Neural cell (in vitro differentiated cells): ENCODE results near the gene ACOT7. TPM values are rescaled to one million over a fixed set of nuclear protein-coding genes. Genes with fewer than 3 reads are reported as not detected.

Experiments
- H2AFZ ChIP-seq: fragments of 200-600, 300-800 bp; sonication (generic), shearing (Covaris generic); 2 replicates; pipeline ENCODE4 v1.6.0; 2014; ENCODE audit warnings: low read depth, mild to moderate bottlenecking, antibody characterized with exemption, low read length, moderate library complexity
- H3F3A ChIP-seq: fragments of 200-600 bp; shearing (Covaris generic); 2 replicates; pipeline ENCODE4 v1.6.1; 2016; ENCODE audit warnings: mild to moderate bottlenecking, moderate library complexity, mixed read lengths, antibody characterized with exemption, low read length; ENCODE audit not compliant: insufficient read depth, poor library complexity, severe bottlenecking
- H3K27ac ChIP-seq: fragments of 200-600, 300-800 bp; sonication (generic), shearing (Covaris generic); 2 replicates; pipeline ENCODE4 v1.5.1; 2014; ENCODE audit warnings: mild to moderate bottlenecking, low read length, moderate library complexity
- H3K27me3 ChIP-seq: fragments of 300-800, 200-600 bp; sonication (generic), shearing (Covaris generic); 2 replicates; pipeline ENCODE4 v1.6.0; 2014; ENCODE audit warnings: mild to moderate bottlenecking, low read depth, low read length, moderate library complexity; ENCODE audit not compliant: insufficient read depth
- H3K36me3 ChIP-seq: fragments of 300-800, 200-600 bp; sonication (generic), shearing (Covaris generic); 2 replicates; pipeline ENCODE4 v1.5.1; 2014; ENCODE audit warnings: mild to moderate bottlenecking, antibody characterized with exemption, low read length, moderate library complexity; ENCODE audit not compliant: insufficient read depth
- H3K4me2 ChIP-seq: fragments of 300-800, 200-600 bp; sonication (generic), shearing (Covaris generic); 2 replicates; pipeline ENCODE4 v1.6.0; 2014; ENCODE audit warnings: mild to moderate bottlenecking, low read length
- H3K4me3 ChIP-seq: fragments of 300-800, 200-600 bp; sonication (generic), shearing (Covaris generic); 2 replicates; pipeline ENCODE4 v1.5.1; 2014; ENCODE audit warnings: mild to moderate bottlenecking, low read length, moderate library complexity
- H3K79me2 ChIP-seq: fragments of 200-600 bp; shearing (Covaris generic); replicated peaks from 2 replicates; pipeline ENCODE4 v1.6.0; 2014; ENCODE audit warnings: mild to moderate bottlenecking, low read length, moderate library complexity; ENCODE audit not compliant: insufficient read depth
- H3K9ac ChIP-seq: fragments of 300-800, 200-600 bp; sonication (generic), shearing (Covaris generic); 2 replicates; pipeline ENCODE4 v1.6.1; 2016; ENCODE audit warnings: mild to moderate bottlenecking, low read length, mixed read lengths
- H3K9me2 ChIP-seq: fragments of 200-600 bp; shearing (Covaris generic); 2 replicates; pipeline ENCODE4 v1.6.1; 2016; ENCODE audit warnings: mild to moderate bottlenecking, low read length, mixed read lengths; ENCODE audit not compliant: insufficient read depth
- H3K9me3 ChIP-seq: fragments of 200-600, 300-800 bp; sonication (generic), shearing (Covaris generic); 2 replicates; pipeline ENCODE4 v1.6.1; 2016; ENCODE audit warnings: mild to moderate bottlenecking, mixed run types, low read length, moderate library complexity, mixed read lengths
- H4K20me1 ChIP-seq: fragments of 200-600 bp; shearing (Covaris generic); 2 replicates; pipeline ENCODE4 v1.6.1; 2016; ENCODE audit warnings: mild to moderate bottlenecking, mixed run types; ENCODE audit not compliant: insufficient read depth
- EP300 ChIP-seq: fragments of 450-650 bp; conservative IDR thresholded peaks from 2 replicates; pipeline ENCODE4 v1.6.1; 2014; ENCODE audit warnings: antibody characterized with exemption, mild to moderate bottlenecking, moderate library complexity; ENCODE audit not compliant: poor library complexity, severe bottlenecking
- EZH2 ChIP-seq: fragments of 200-600, 300-800 bp; shearing (Covaris generic), sonication (generic); IDR thresholded peaks from 2 replicates; pipeline ENCODE4 v1.6.1; 2014; ENCODE audit warnings: antibody characterized with exemption, low read length, borderline replicate concordance, mild to moderate bottlenecking; ENCODE audit not compliant: insufficient read depth, poor library complexity, severe bottlenecking
- MXI1 ChIP-seq: fragments of 450-650 bp; conservative IDR thresholded peaks from 2 replicates; pipeline ENCODE4 v1.6.1; 2014; ENCODE audit warnings: antibody characterized with exemption, mild to moderate bottlenecking; ENCODE audit not compliant: poor library complexity, severe bottlenecking
- POLR2AphosphoS5 ChIP-seq: IDR thresholded peaks from 2 replicates; pipeline ENCODE4 v1.6.1; 2012
- RAD21 ChIP-seq: fragments of 450-650 bp; conservative IDR thresholded peaks from 2 replicates; pipeline ENCODE4 v1.6.1; 2014; ENCODE audit warnings: antibody characterized with exemption, mild to moderate bottlenecking, moderate library complexity
- SMC3 ChIP-seq: fragments of 450-650 bp; conservative IDR thresholded peaks from 2 replicates; pipeline ENCODE4 v1.6.1; 2014; ENCODE audit warnings: antibody characterized with exemption, mild to moderate bottlenecking, moderate library complexity; ENCODE audit not compliant: poor library complexity
- TAF1 ChIP-seq: IDR thresholded peaks from 2 replicates; pipeline ENCODE4 v1.6.1; 2012; ENCODE audit warnings: low read depth
- polyA plus RNA-seq: library from polyadenylated mRNA; depleted of rRNA; stranded (reverse); fragments of >200 nt; gene quantifications from 2 replicates; pipeline ENCODE4 v1.2.3, GENCODE V29; 2014
- TF ChIP-seq, protein P1 (sequence below): fragments of 450-650 bp; IDR thresholded peaks from 2 replicates; pipeline ENCODE4 v1.5.1; 2014; ENCODE audit warnings: antibody characterized with exemption, mild to moderate bottlenecking, moderate library complexity; ENCODE audit not compliant: poor library complexity, severe bottlenecking
- TF ChIP-seq, protein P2 (sequence below): IDR thresholded peaks from 2 replicates; pipeline ENCODE4 v1.6.1; 2012; ENCODE audit warnings: borderline replicate concordance

The ACOT7 gene
- polyA plus RNA-seq, 1 donor from 2014 or later: 101 TPM

DNA sequence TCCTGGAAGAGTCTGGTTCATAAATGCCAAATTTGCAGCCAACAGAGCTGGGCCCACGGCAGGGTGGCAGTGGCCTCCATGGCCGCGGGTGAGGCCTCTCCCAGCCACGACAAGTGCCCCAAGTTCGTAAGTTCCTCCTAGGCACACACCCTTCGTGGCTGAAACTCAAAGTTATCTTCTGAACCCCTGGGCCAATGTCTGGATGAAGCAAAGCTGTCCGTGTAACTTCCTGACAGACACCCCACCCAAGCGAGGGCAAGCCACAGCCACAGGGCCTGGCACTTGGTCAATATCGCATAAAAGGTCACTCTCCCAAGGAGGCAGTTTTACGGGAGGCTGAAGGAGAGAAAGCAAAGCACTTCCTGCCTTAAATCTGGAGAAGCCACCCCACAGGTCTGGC, 104.9 kb downstream of the ACOT7 start:
- Histone ChIP-seq H3K4me2 (no peak overlapping the region), H3K9me3 (no peaks in the 10 kb centered on the region), H3K79me2 (no peaks in the 10 kb centered on the region), H3K9me2 (no peaks in the 10 kb centered on the region), H4K20me1 (no peaks in the 10 kb centered on the region), H3K27ac (no peak overlapping the region), H3K4me3 (no peak overlapping the region), H3K27me3 (no peaks in the 10 kb centered on the region), H2AFZ (no peak overlapping the region), H3K36me3 (no peaks in the 10 kb centered on the region), H3F3A (no peaks in the 10 kb centered on the region), H3K9ac (no peak overlapping the region)
- TF ChIP-seq SMC3: no peak
- TF ChIP-seq EP300: no peak
- TF ChIP-seq EZH2: no peak
- TF ChIP-seq MXI1: no peak
- TF ChIP-seq, protein P1, sequence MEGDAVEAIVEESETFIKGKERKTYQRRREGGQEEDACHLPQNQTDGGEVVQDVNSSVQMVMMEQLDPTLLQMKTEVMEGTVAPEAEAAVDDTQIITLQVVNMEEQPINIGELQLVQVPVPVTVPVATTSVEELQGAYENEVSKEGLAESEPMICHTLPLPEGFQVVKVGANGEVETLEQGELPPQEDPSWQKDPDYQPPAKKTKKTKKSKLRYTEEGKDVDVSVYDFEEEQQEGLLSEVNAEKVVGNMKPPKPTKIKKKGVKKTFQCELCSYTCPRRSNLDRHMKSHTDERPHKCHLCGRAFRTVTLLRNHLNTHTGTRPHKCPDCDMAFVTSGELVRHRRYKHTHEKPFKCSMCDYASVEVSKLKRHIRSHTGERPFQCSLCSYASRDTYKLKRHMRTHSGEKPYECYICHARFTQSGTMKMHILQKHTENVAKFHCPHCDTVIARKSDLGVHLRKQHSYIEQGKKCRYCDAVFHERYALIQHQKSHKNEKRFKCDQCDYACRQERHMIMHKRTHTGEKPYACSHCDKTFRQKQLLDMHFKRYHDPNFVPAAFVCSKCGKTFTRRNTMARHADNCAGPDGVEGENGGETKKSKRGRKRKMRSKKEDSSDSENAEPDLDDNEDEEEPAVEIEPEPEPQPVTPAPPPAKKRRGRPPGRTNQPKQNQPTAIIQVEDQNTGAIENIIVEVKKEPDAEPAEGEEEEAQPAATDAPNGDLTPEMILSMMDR: no peak
- TF ChIP-seq RAD21: no peak
- TF ChIP-seq TAF1: no peak
- TF ChIP-seq, protein P2, sequence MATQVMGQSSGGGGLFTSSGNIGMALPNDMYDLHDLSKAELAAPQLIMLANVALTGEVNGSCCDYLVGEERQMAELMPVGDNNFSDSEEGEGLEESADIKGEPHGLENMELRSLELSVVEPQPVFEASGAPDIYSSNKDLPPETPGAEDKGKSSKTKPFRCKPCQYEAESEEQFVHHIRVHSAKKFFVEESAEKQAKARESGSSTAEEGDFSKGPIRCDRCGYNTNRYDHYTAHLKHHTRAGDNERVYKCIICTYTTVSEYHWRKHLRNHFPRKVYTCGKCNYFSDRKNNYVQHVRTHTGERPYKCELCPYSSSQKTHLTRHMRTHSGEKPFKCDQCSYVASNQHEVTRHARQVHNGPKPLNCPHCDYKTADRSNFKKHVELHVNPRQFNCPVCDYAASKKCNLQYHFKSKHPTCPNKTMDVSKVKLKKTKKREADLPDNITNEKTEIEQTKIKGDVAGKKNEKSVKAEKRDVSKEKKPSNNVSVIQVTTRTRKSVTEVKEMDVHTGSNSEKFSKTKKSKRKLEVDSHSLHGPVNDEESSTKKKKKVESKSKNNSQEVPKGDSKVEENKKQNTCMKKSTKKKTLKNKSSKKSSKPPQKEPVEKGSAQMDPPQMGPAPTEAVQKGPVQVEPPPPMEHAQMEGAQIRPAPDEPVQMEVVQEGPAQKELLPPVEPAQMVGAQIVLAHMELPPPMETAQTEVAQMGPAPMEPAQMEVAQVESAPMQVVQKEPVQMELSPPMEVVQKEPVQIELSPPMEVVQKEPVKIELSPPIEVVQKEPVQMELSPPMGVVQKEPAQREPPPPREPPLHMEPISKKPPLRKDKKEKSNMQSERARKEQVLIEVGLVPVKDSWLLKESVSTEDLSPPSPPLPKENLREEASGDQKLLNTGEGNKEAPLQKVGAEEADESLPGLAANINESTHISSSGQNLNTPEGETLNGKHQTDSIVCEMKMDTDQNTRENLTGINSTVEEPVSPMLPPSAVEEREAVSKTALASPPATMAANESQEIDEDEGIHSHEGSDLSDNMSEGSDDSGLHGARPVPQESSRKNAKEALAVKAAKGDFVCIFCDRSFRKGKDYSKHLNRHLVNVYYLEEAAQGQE: no peak
- TF ChIP-seq POLR2AphosphoS5: no peak

GRCh38 chr1:6288026-6288425, 105.5 kb downstream of the ACOT7 start:
- TF ChIP-seq EZH2: no peak
- TF ChIP-seq RAD21: no peak
- TF ChIP-seq SMC3: no peak
- TF ChIP-seq MXI1: no peak
- no peak overlapping the region for H2AFZ ChIP-seq
- no peak overlapping the region for H3K27ac ChIP-seq
- no peak overlapping the region for H3K4me3 ChIP-seq
- H3K79me2 ChIP-seq: no peaks in the 10 kb centered on the region
- H3K9ac ChIP-seq: no peak overlapping the region
- no peak overlapping the region for H3K4me2 ChIP-seq
- H3K9me3 ChIP-seq: no peaks in the 10 kb centered on the region
- no peaks in the 10 kb centered on the region for H3K36me3 ChIP-seq
- H3K9me2 ChIP-seq: no peaks in the 10 kb centered on the region
- H3K27me3 ChIP-seq: no peaks in the 10 kb centered on the region
- no peaks in the 10 kb centered on the region for H3F3A ChIP-seq
- no peaks in the 10 kb centered on the region for H4K20me1 ChIP-seq
